Hepatocyte (in vitro differentiated cells): Measurements from ENCODE around the gene RAB39B.

Experiments
- EZH2 ChIP-seq: fragments of 200-600 bp; sonication (generic); IDR thresholded peaks from 2 replicates; pipeline ENCODE4 v1.6.1; 2016; ENCODE audit warnings: antibody characterized with exemption, mild to moderate bottlenecking, borderline replicate concordance
- EZH2phosphoT487 ChIP-seq: fragments of 200-600 bp; sonication (generic); IDR thresholded peaks from one replicate; pipeline ENCODE4 v1.6.1; 2018; ENCODE audit warnings: antibody characterized with exemption, mild to moderate bottlenecking, low read depth, moderate library complexity; ENCODE audit not compliant: unreplicated experiment, severe bottlenecking
- TF ChIP-seq, protein P1 (sequence below): fragments of 200-600 bp; sonication (generic); IDR thresholded peaks from 2 replicates; pipeline ENCODE4 v1.5.1; 2016; ENCODE audit warnings: antibody characterized with exemption, mild to moderate bottlenecking; ENCODE audit not compliant: poor library complexity

GRCh38 chrX:155216179-155216939 is 47.9 kb downstream of the RAB39B start, which contains the start of gene VBP1:
- TF ChIP-seq, protein P1, sequence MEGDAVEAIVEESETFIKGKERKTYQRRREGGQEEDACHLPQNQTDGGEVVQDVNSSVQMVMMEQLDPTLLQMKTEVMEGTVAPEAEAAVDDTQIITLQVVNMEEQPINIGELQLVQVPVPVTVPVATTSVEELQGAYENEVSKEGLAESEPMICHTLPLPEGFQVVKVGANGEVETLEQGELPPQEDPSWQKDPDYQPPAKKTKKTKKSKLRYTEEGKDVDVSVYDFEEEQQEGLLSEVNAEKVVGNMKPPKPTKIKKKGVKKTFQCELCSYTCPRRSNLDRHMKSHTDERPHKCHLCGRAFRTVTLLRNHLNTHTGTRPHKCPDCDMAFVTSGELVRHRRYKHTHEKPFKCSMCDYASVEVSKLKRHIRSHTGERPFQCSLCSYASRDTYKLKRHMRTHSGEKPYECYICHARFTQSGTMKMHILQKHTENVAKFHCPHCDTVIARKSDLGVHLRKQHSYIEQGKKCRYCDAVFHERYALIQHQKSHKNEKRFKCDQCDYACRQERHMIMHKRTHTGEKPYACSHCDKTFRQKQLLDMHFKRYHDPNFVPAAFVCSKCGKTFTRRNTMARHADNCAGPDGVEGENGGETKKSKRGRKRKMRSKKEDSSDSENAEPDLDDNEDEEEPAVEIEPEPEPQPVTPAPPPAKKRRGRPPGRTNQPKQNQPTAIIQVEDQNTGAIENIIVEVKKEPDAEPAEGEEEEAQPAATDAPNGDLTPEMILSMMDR, result peak; percentile 37
- TF ChIP-seq EZH2phosphoT487 (no peak), EZH2 (no peak)
